Measurements from ENCODE around the gene VTI1A.

The VTI1A gene

GRCh38 chr10:112750427-112751167 lies 303.6 kb downstream of the VTI1A start:
- no peak for DNase-seq (ENCODE audit: low read depth)
- TF ChIP-seq CTCF (conservative IDR thresholded peaks at IDR 0.05; ENCODE audit: low read length) = no peak
- H3K4me3 ChIP-seq (ENCODE audit: low read length) = no peak overlapping the region

- no peak overlapping the region for H3K4me3 ChIP-seq (ENCODE audit: low read length)
- DNase-seq (ENCODE audit: low read depth) = no peak
- TF ChIP-seq CTCF (conservative IDR thresholded peaks at IDR 0.05; ENCODE audit: low read length) = no peak
Measured at GRCh38 chr10:112751651-112752050, 304.6 kb downstream of the VTI1A start.

- no peak overlapping the region for H3K4me3 ChIP-seq (ENCODE audit: low read length)
- no peak for TF ChIP-seq CTCF (conservative IDR thresholded peaks at IDR 0.05; ENCODE audit: low read length)
- peak; percentile 28 for DNase-seq (ENCODE audit: low read depth)
Measured at GRCh38 chr10:112752288-112752687, 305.3 kb downstream of the VTI1A start.

GRCh38 chr10:112753961-112754411 lies 307.0 kb downstream of the VTI1A start:
- no peak overlapping the region for H3K4me3 ChIP-seq (ENCODE audit: low read length)
- peak; percentile 38 for DNase-seq (ENCODE audit: low read depth)
- TF ChIP-seq CTCF (conservative IDR thresholded peaks at IDR 0.05; ENCODE audit: low read length) = no peak

GRCh38 chr10:112755446-112756234 lies 308.6 kb downstream of the VTI1A start:
- no peak overlapping the region for H3K4me3 ChIP-seq (ENCODE audit: low read length)
- no peak for TF ChIP-seq CTCF (conservative IDR thresholded peaks at IDR 0.05; ENCODE audit: low read length)
- no peak for DNase-seq (ENCODE audit: low read depth)

GRCh38 chr10:112756235-112756527 lies 309.2 kb downstream of the VTI1A start:
- H3K4me3 ChIP-seq (ENCODE audit: low read length) = no peak overlapping the region
- DNase-seq (ENCODE audit: low read depth) = no peak
- TF ChIP-seq CTCF (conservative IDR thresholded peaks at IDR 0.05; ENCODE audit: low read length) = no peak

- no peak for DNase-seq (ENCODE audit: low read depth)
- TF ChIP-seq CTCF (conservative IDR thresholded peaks at IDR 0.05; ENCODE audit: low read length) = no peak
- no peak overlapping the region for H3K4me3 ChIP-seq (ENCODE audit: low read length)
Measured at GRCh38 chr10:112758961-112759360, 311.9 kb downstream of the VTI1A start.

Data from AG10803 (cell line).